Activated T-helper 9 cell treated with anti-CD3 and anti-CD28 coated beads, Interleukin-2, amount 50 U/mL, for 16 hours (primary cell): ENCODE data around the gene SCN5A.

Experiments used
- DNase-seq: peaks from one replicate; pipeline ENCODE4 v3.0.0-alpha.2; 2020; ENCODE audit warnings: low read depth

The SCN5A gene

GRCh38 chr3:38622336-38622735 is 27.2 kb downstream of the SCN5A start:
- no peak for DNase-seq

GRCh38 chr3:38620236-38620635 is 29.3 kb downstream of the SCN5A start:
- no peak for DNase-seq

- no peak for DNase-seq
These were observed 31.1 kb downstream of the SCN5A start for GRCh38 chr3:38618343-38618742.

- DNase-seq = no peak
These were observed 31.9 kb downstream of the SCN5A start for GRCh38 chr3:38617586-38617985.

GRCh38 chr3:38617137-38617536 is 32.4 kb downstream of the SCN5A start:
- DNase-seq = no peak

GRCh38 chr3:38616658-38617057 is 32.8 kb downstream of the SCN5A start:
- no peak for DNase-seq

- DNase-seq = no peak
These were observed 33.4 kb downstream of the SCN5A start for GRCh38 chr3:38616111-38616510.

- DNase-seq = no peak
These were observed 34.7 kb downstream of the SCN5A start for GRCh38 chr3:38614651-38615352.

- no peak for DNase-seq
These were observed 35.4 kb downstream of the SCN5A start for GRCh38 chr3:38614091-38614490.

GRCh38 chr3:38613426-38613825 is 36.1 kb downstream of the SCN5A start:
- no peak for DNase-seq

GRCh38 chr3:38611866-38612265 is 37.6 kb downstream of the SCN5A start:
- no peak for DNase-seq

GRCh38 chr3:38610934-38611333 is 38.6 kb downstream of the SCN5A start:
- DNase-seq = no peak

GRCh38 chr3:38610436-38610835 is 39.1 kb downstream of the SCN5A start:
- no peak for DNase-seq

- no peak for DNase-seq
These were observed 39.9 kb downstream of the SCN5A start for GRCh38 chr3:38609386-38610111.

GRCh38 chr3:38608961-38609360 is 40.5 kb downstream of the SCN5A start:
- DNase-seq = no peak

GRCh38 chr3:38608086-38608775 is 41.3 kb downstream of the SCN5A start:
- no peak for DNase-seq

GRCh38 chr3:38606561-38606960 is 42.9 kb downstream of the SCN5A start:
- DNase-seq = no peak

GRCh38 chr3:38605981-38606380 is 43.5 kb downstream of the SCN5A start:
- DNase-seq = no peak

- no peak for DNase-seq
These were observed 45.2 kb downstream of the SCN5A start for GRCh38 chr3:38604246-38604645.

- no peak for DNase-seq
These were observed 45.8 kb downstream of the SCN5A start for GRCh38 chr3:38603731-38604131.

GRCh38 chr3:38602576-38603250 is 46.8 kb downstream of the SCN5A start:
- DNase-seq = no peak

- DNase-seq = no peak
These were observed 47.4 kb downstream of the SCN5A start for GRCh38 chr3:38601956-38602550.
